CD4-positive, CD25-positive, alpha-beta regulatory T cell (primary cell): ENCODE results near the gene DRC7. TPM values are rescaled to one million over a fixed set of nuclear protein-coding genes. Genes with fewer than 3 reads are reported as not detected.
"Not testable (repeated sequence)": the region's sequence is repeated elsewhere in the genome, so short reads cannot be mapped to it uniquely, and the experiment has no call there.

ENCODE experiments used
- ATAC-seq, 2 donors: fragments of 150-1000 bp; cut with Tn5 transposase; one replicate each; pipeline ENCODE4 v1.10.0; 2021; ENCODE audit warnings: low read depth in 2 of 2, moderate number of reproducible peaks in 2 of 2, moderate library complexity in 1 of 2
- DNase-seq, 3 donors: peaks; one replicate each; pipeline versions ENCODE4 v3.0.0 to v3.0.0-alpha.2; 2012 to 2022; ENCODE audit warnings: mixed read lengths in 1 of 3
- H3K27ac ChIP-seq: one replicate; pipeline ENCODE4 v1.7.0; 2013; ENCODE audit warnings: mild to moderate bottlenecking, low read length; ENCODE audit not compliant: insufficient read depth, poor library complexity, severe bottlenecking
- H3K27me3 ChIP-seq: one replicate; pipeline ENCODE4 v1.7.0; 2013; ENCODE audit warnings: low read length; ENCODE audit not compliant: control insufficient read depth, insufficient read depth
- H3K36me3 ChIP-seq: one replicate; pipeline ENCODE4 v1.7.0; 2013; ENCODE audit warnings: mild to moderate bottlenecking, low read length, moderate library complexity; ENCODE audit not compliant: control insufficient read depth, insufficient read depth
- H3K4me1 ChIP-seq: 2 replicates; pipeline ENCODE4 v1.7.0; 2013; ENCODE audit warnings: mild to moderate bottlenecking, low read length; ENCODE audit not compliant: insufficient read depth, control insufficient read depth, poor library complexity, severe bottlenecking
- H3K4me3 ChIP-seq: one replicate; pipeline ENCODE4 v1.7.0; 2013; ENCODE audit warnings: low read depth, mild to moderate bottlenecking, low read length, moderate library complexity
- H3K9me3 ChIP-seq, 2 experiments: 1 replicate in 1 of 2; 2 replicates in 1 of 2; pipeline ENCODE4 v1.7.0; 2013; ENCODE audit warnings: low read length in 2 of 2, mild to moderate bottlenecking in 1 of 2, moderate library complexity in 1 of 2; ENCODE audit not compliant: control insufficient read depth in 2 of 2
- H3K27ac Mint-ChIP-seq, 3 donors: one replicate each; pipeline ENCODE4 v1.8.0; 2020 to 2022; ENCODE audit warnings: mild to moderate bottlenecking in 3 of 3, mixed read lengths in 3 of 3, moderate library complexity in 2 of 3
- H3K27me3 Mint-ChIP-seq: one replicate; pipeline ENCODE4 v1.8.0; 2022; ENCODE audit warnings: mild to moderate bottlenecking, mixed read lengths
- H3K36me3 Mint-ChIP-seq: one replicate; pipeline ENCODE4 v1.8.0; 2020; ENCODE audit warnings: mixed read lengths
- H3K4me1 Mint-ChIP-seq, 4 donors: one replicate each; pipeline ENCODE4 v1.8.0; 2020 to 2022; ENCODE audit warnings: mixed read lengths in 4 of 4, mild to moderate bottlenecking in 1 of 4
- H3K4me3 Mint-ChIP-seq, 4 donors: one replicate each; pipeline ENCODE4 v1.8.0; 2020 to 2022; ENCODE audit warnings: mild to moderate bottlenecking in 4 of 4, mixed read lengths in 4 of 4, moderate library complexity in 3 of 4
- H3K9me3 Mint-ChIP-seq, 7 donors: one replicate each; pipeline ENCODE4 v1.8.0; 2020 to 2022; ENCODE audit warnings: mixed read lengths in 7 of 7, mild to moderate bottlenecking in 3 of 7, moderate library complexity in 2 of 7
- polyA plus RNA-seq, 4 donors: library from polyadenylated mRNA; unstranded; fragments of 300-500 nt; fragmentation: Illumina TruSeq; gene quantifications; one replicate each; pipeline ENCODE4 v1.2.3, GENCODE V29; 2021
- total RNA-seq: library from RNA; stranded (reverse); gene quantifications from one replicate; pipeline ENCODE4 v1.2.3, GENCODE V29; 2022

DRC7 gene
- total and polyA plus RNA-seq, 5 donors from 2014 or later, result not detected

DNA sequence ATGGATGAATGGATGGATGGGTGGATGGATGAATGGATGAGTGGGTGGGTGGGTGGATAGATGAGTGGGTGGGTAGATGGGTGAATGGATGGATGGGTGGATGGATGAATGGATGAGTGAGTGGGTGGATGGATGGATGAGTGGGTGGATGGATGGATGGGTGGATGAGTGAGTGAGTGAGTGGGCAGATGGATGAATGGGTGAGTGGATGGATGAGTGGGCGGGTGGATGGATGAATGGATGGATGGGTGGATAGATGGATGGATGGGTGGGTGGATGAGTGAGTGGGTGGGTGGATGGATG lies 34.5 kb downstream of the DRC7 start:
- Mint-ChIP-seq H3K9me3 (peaks cover 0 to 6% (median 0%) of the 10 kb centered on the region in 7 donors), H3K27ac (no peak overlapping the region), H3K27me3 (no peaks in the 10 kb centered on the region), H3K4me3 (no peak overlapping the region), H3K4me1 (peaks cover 0 to 7% (median 0%) of the 10 kb centered on the region in 4 donors), H3K36me3 (peaks cover 9% of the 10 kb centered on the region)
- Histone ChIP-seq H3K9me3 (no peaks in the 10 kb centered on the region), H3K4me1 (peaks cover under 1% of the 10 kb centered on the region), H3K27ac (no peak overlapping the region), H3K4me3 (no peak overlapping the region), H3K36me3 (no peaks in the 10 kb centered on the region), H3K27me3 (no peaks in the 10 kb centered on the region)
- ATAC-seq (no peak), DNase-seq (no peak)

DNA sequence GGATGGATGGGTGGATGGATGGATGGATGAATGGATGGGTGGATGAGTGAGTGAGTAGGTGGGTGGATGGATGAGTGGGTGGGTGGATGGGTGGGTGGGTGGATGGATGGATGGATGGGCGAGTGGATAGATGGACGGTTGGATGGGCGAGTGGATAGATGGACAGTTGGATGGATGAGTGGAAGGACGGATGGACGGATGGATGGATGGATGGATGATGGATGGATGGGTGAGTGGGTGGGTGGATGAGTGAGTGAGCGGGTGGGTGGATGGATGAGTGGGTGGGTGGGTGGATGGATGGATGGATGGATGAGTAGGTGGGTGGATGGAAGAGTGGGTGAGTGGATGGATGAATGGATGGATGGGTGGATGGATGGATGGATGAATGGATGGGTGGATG lies 35.2 kb downstream of the DRC7 start:
- peaks cover 0 to 11% (median under 1%) of the 10 kb centered on the region in 4 donors for H3K4me1 Mint-ChIP-seq
- not testable (repeated sequence) for H3K4me3 Mint-ChIP-seq, DNase-seq, H3K4me3 ChIP-seq, H3K27me3 Mint-ChIP-seq, H3K27ac ChIP-seq, ATAC-seq, H3K4me1 ChIP-seq, H3K36me3 Mint-ChIP-seq, H3K27me3 ChIP-seq, H3K9me3 Mint-ChIP-seq, H3K36me3 ChIP-seq, H3K9me3 ChIP-seq, H3K27ac Mint-ChIP-seq

DNA sequence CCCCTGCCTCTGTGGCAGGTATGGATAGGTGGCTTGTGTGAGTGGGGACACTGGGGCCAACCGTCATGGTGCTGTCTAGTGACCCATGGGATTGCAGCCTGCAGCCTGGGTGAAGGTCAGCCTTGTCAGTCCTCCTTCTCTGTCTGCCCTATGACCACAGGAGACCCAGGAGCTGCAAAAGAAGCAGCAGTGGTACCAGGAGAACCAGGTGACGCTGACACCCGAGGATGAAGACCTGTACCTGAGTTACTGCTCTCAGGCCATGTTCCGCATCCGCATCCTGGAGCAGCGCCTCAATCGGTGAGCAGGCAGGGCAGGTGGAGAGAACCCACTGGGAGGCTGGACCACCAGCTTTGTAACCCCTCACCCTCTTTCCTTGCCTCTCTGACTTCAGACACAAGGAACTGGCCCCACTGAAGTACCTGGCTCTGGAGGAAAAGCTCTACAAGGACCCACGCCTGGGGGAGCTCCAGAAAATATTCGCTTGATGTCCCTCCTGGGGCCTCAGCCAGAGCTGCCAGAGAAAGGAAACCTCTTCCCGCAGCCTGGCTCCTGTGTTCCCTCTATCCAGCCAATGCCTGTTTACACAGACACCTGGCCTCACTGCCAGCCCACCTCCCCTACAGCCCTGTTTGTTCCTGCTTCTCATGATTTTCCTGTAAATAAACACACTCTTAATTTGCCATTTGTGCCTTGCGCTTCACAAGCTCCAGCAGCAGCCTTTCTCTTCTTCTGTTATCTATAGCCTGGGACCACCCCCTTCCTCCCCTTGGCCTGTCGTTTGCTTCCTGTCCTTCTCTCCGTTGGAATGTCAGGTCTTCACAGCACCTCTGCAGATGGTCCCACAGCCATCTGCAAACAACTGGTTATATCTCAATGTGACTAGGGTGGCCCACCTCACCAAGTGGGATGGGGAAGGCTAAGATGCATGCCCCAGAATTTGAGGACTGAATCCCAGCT lies 36.4 kb downstream of the DRC7 start:
- Mint-ChIP-seq H3K27me3 (peaks cover 6% of the 10 kb centered on the region), H3K36me3 (peaks cover 9% of the 10 kb centered on the region), H3K9me3 (peaks cover 0 to 6% (median 0%) of the 10 kb centered on the region in 7 donors), H3K4me1 (peaks cover 0 to 22% (median 5%) of the 10 kb centered on the region in 4 donors), H3K4me3 (peak overlapping the region in 1 of 4 donors; percentile 50), H3K27ac (no peak overlapping the region)
- peaks cover 13% of the 10 kb centered on the region for H3K4me1 ChIP-seq
- H3K27me3 ChIP-seq, result no peaks in the 10 kb centered on the region
- no peak overlapping the region for H3K4me3 ChIP-seq
- ATAC-seq, result no peak
- H3K36me3 ChIP-seq, result no peaks in the 10 kb centered on the region
- H3K27ac ChIP-seq, result no peak overlapping the region
- no peaks in the 10 kb centered on the region for H3K9me3 ChIP-seq
- no peak for DNase-seq

DNA sequence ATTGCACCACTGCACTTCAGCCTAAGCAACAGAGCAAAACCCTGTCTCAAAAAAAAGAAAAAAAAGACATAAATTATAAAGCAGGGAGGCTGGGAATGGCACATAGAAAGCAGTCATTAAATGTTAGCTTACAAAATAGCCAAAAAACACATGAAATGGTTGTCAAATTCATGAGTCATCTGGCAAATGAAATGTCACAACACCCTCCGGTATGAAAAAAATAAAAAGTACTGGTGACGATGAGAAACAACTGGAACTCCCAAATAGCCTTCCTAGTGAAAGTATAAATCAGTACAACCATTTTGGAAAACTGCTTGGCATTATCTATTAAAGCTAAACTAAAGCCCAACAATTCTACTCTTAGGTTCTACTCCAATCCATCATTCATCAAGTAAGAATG lies 37.4 kb downstream of the DRC7 start:
- Mint-ChIP-seq H3K27me3 (peaks cover 6% of the 10 kb centered on the region), H3K27ac (no peak overlapping the region), H3K4me1 (peaks cover 0 to 32% (median 13%) of the 10 kb centered on the region in 4 donors), H3K9me3 (peaks cover 0 to 6% (median 0%) of the 10 kb centered on the region in 7 donors), H3K36me3 (peaks cover 9% of the 10 kb centered on the region), H3K4me3 (peak overlapping the region in 1 of 4 donors; percentile 12)
- H3K4me1 ChIP-seq, result peaks cover 22% of the 10 kb centered on the region
- H3K27ac ChIP-seq, result no peak overlapping the region
- ATAC-seq (no peak), DNase-seq (no peak)
- no peaks in the 10 kb centered on the region for H3K27me3 ChIP-seq
- no peaks in the 10 kb centered on the region for H3K36me3 ChIP-seq
- no peak overlapping the region for H3K4me3 ChIP-seq
- H3K9me3 ChIP-seq, result no peaks in the 10 kb centered on the region

DNA sequence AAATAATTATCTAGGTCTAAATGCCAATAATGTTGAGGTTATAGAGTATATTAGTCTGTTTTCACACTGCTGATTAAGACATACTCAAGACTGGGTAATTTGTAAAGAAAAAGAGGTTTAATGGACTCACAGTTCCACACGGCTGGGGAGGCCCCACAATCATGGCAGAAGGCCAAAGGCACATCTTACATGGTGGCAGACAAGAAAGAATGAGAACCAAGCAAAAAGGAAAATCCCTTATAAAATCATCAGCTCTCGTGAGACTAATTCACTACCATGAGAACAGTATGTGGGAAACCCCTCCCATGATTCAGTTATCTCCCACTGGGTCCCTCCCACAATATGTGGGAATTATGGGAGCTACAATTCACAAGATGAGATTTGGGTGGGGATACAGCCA lies 38.1 kb downstream of the DRC7 start:
- H3K27me3 ChIP-seq, result no peaks in the 10 kb centered on the region
- H3K4me1 Mint-ChIP-seq, result peaks cover 0 to 38% (median 16%) of the 10 kb centered on the region in 4 donors
- peaks cover 23% of the 10 kb centered on the region for H3K4me1 ChIP-seq
- no peak overlapping the region for H3K4me3 ChIP-seq
- peaks cover 6% of the 10 kb centered on the region for H3K27me3 Mint-ChIP-seq
- ATAC-seq, result no peak
- H3K36me3 ChIP-seq, result no peaks in the 10 kb centered on the region
- H3K27ac ChIP-seq, result no peak overlapping the region
- H3K4me3 Mint-ChIP-seq, result peak overlapping the region; percentile 12 to 75 (median 67)
- H3K27ac Mint-ChIP-seq, result no peak overlapping the region
- H3K9me3 Mint-ChIP-seq, result peaks cover 0 to 6% (median 0%) of the 10 kb centered on the region in 7 donors
- DNase-seq, result no peak
- H3K36me3 Mint-ChIP-seq, result peaks cover 9% of the 10 kb centered on the region
- H3K9me3 ChIP-seq, result no peaks in the 10 kb centered on the region

DNA sequence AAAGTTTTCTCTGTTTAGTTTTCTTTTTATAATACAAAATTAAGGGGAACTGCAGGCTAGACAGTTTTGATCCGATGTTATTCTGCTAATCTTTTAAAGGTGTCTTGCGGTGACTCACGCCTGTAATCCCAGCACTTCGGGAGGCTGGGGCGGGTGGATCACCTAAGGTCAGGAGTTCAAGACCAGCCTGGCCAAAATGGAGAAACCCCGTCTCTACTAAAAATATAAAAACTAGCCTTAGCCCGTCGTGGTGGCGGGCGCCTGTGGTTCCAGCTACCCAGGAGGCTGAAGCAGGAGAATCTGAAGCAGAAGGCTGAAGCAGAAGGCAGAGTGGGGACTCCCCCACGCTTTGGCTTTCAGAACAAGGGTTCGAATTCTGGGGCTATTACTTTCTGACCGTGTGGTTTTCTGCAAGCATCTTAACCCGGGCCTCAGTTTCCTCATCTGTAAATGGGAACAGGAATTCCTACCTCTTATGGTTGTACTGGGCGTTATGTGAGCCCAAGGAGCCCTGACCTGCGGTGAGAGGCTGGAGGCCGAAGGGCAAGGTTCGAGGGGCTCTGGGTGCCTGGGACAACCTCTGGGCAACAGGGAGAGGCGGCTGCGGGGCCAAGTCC lies 39.8 kb downstream of the DRC7 start:
- peaks cover 0 to 42% (median 17%) of the 10 kb centered on the region in 4 donors for H3K4me1 Mint-ChIP-seq
- DNase-seq (no peak), ATAC-seq (no peak)
- peak overlapping the region; percentile 90 to 99 (median 98) for H3K4me3 Mint-ChIP-seq
- H3K4me3 ChIP-seq, result peak overlapping the region; percentile 89
- H3K36me3 ChIP-seq, result no peaks in the 10 kb centered on the region
- H3K27ac Mint-ChIP-seq, result peak overlapping the region; percentile 74 to 98 (median 97)
- H3K9me3 ChIP-seq, result no peaks in the 10 kb centered on the region
- H3K4me1 ChIP-seq, result peaks cover 23% of the 10 kb centered on the region
- peaks cover 0 to 6% (median 0%) of the 10 kb centered on the region in 7 donors for H3K9me3 Mint-ChIP-seq
- H3K27me3 ChIP-seq, result no peaks in the 10 kb centered on the region
- H3K36me3 Mint-ChIP-seq, result peaks cover 9% of the 10 kb centered on the region
- H3K27me3 Mint-ChIP-seq, result peaks cover 6% of the 10 kb centered on the region
- H3K27ac ChIP-seq, result peak overlapping the region; percentile 76

DNA sequence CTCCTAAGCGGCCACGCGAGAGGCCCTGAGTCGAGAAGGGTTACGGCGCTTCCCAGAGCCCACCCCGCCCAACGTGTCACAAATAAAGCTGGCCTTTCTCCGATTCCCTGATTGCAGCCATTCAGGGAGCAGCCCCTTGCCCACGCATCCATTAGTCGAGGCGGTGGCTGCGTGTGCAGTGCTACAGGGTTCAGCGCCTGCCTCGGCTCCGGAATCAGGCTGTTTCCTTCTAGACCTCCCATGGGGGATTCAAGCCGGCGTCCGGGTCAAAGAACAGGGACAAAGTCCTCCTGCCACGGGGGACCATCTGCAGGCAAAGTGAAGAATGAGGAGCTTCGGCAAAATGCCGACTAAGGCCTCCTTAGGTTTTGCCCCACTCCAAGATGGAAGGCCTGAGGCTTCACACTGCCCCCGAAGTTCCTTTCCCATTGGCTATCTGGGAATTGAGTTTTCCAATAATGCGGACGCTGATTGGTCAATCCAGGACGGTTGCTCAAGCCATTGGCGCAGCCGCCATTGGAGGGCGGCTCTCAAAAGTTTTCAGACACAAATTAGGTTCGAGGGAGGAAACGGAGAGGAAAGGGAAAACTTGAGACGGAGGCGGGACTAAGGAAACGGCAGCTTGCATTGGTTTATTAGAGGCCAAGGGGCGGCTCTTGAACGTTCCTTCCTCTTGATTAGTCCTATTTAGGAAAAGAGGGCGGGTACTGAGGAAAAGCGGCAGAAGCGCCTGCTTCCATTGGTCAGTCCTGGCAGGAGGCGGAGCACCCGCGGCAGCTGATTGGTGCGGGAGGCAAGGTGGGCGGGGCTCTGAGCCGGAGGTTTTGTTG lies 40.5 kb downstream of the DRC7 start:
- peaks cover 6% of the 10 kb centered on the region for H3K27me3 Mint-ChIP-seq
- H3K27ac Mint-ChIP-seq, result peak overlapping the region; percentile 97 to 98 (median 98)
- H3K36me3 Mint-ChIP-seq, result peaks cover 9% of the 10 kb centered on the region
- Histone ChIP-seq H3K36me3 (no peaks in the 10 kb centered on the region), H3K9me3 (no peaks in the 10 kb centered on the region), H3K27ac (peak overlapping the region; percentile 79), H3K4me3 (peak overlapping the region; percentile 89), H3K27me3 (no peaks in the 10 kb centered on the region), H3K4me1 (peaks cover 23% of the 10 kb centered on the region)
- peak; percentile 98 to 100 (median 99) for DNase-seq
- H3K9me3 Mint-ChIP-seq, result peaks cover 0 to 6% (median 0%) of the 10 kb centered on the region in 7 donors
- peak overlapping the region; percentile 90 to 99 (median 98) for H3K4me3 Mint-ChIP-seq
- H3K4me1 Mint-ChIP-seq, result peaks cover 0 to 42% (median 17%) of the 10 kb centered on the region in 4 donors
- ATAC-seq, result peak; percentile 90 to 92
